Right renal pelvis (tissue), 4 donors: Measurements from ENCODE around the gene NLRP1. TPM values are rescaled to one million over a fixed set of nuclear protein-coding genes. Genes with fewer than 3 reads are reported as not detected.
A peak's percentile ranks its signal among the peaks of the same experiment; 100 is the strongest.
"Not testable (repeated sequence)": the region's sequence is repeated elsewhere in the genome, so short reads cannot be mapped to it uniquely, and the experiment has no call there.

Experiments used
- DNase-seq, 4 donors: peaks; one replicate each; pipeline ENCODE4 v3.0.0-alpha.2; 2013; ENCODE audit warnings: low read depth in 4 of 4, low spot score in 3 of 4, missing footprints in 1 of 4
- polyA plus RNA-seq, 4 donors: library from polyadenylated mRNA; unstranded; fragments of 120-200 nt; gene quantifications; one replicate each; pipeline ENCODE4 v1.2.1, GENCODE V29; 2013; ENCODE audit not compliant: insufficient read length in 4 of 4

Gene NLRP1
- polyA plus RNA-seq, 4 donors = 44.2 to 61.3 (median 48.7) TPM

- DNase-seq = no peak
Measured at GRCh38 chr17:5588584-5588983, 4.3 kb upstream of the NLRP1 start.

- peak; percentile 66 to 69 (median 68) for DNase-seq
Measured at GRCh38 chr17:5587438-5588032, 3.2 kb upstream of the NLRP1 start.

GRCh38 chr17:5585836-5586521 lies 1.7 kb upstream of the NLRP1 start:
- DNase-seq = no peak

- DNase-seq = no peak
Measured at GRCh38 chr17:5585287-5585794, 1.0 kb upstream of the NLRP1 start.

- DNase-seq = no peak
Measured at GRCh38 chr17:5583426-5584382, 605 bp downstream of the NLRP1 start.

- DNase-seq = no peak
Measured at GRCh38 chr17:5582209-5583185, 1.8 kb downstream of the NLRP1 start.

GRCh38 chr17:5581655-5582054 lies 2.7 kb downstream of the NLRP1 start:
- no peak for DNase-seq

- no peak for DNase-seq
Measured at GRCh38 chr17:5580969-5581368, 3.3 kb downstream of the NLRP1 start.

- DNase-seq = no peak
Measured at GRCh38 chr17:5580367-5580766, 3.9 kb downstream of the NLRP1 start.

- not testable (repeated sequence) for DNase-seq
Measured at GRCh38 chr17:5578768-5579167, 5.5 kb downstream of the NLRP1 start.

GRCh38 chr17:5573017-5573416 lies 11.3 kb downstream of the NLRP1 start:
- not testable (repeated sequence) for DNase-seq

- DNase-seq = no peak
Measured at GRCh38 chr17:5571281-5571680, 13.0 kb downstream of the NLRP1 start.

GRCh38 chr17:5565808-5566207 lies 18.5 kb downstream of the NLRP1 start:
- DNase-seq = no peak

- no peak for DNase-seq
Measured at GRCh38 chr17:5563456-5563855, 20.9 kb downstream of the NLRP1 start.

GRCh38 chr17:5562661-5563360 lies 21.5 kb downstream of the NLRP1 start:
- no peak for DNase-seq

GRCh38 chr17:5561736-5562571 lies 22.4 kb downstream of the NLRP1 start:
- no peak for DNase-seq

GRCh38 chr17:5560361-5560988 lies 23.8 kb downstream of the NLRP1 start:
- no peak for DNase-seq
